Raji (cell line): ENCODE results near the gene PRPS1L1.

Source experiments
- POLR2A ChIP-seq: IDR thresholded peaks from 2 replicates; pipeline ENCODE4 v1.6.1; 2011; ENCODE audit warnings: low read depth, low read length, control low read depth; ENCODE audit not compliant: insufficient read depth

Gene PRPS1L1

DNA sequence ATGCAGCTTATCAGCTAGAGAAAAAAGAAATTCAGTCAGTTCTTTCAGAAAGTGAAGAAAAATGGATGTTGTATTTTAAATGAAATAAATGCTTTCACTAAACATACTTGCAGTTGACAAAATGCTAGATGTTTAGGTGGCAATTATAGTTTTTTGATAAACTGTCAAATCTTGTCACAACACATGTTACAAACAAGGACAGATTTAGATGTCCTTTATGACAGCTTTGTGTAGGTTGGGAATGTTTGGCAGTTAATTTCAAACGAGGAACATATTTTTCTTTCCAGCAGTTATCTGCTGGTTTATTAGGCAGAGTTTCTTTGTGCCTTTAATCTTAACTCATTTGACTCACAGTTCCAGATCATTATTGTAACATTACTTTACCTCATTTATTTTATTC lies 3.1 kb upstream of the PRPS1L1 start:
- no peak for TF ChIP-seq POLR2A

DNA sequence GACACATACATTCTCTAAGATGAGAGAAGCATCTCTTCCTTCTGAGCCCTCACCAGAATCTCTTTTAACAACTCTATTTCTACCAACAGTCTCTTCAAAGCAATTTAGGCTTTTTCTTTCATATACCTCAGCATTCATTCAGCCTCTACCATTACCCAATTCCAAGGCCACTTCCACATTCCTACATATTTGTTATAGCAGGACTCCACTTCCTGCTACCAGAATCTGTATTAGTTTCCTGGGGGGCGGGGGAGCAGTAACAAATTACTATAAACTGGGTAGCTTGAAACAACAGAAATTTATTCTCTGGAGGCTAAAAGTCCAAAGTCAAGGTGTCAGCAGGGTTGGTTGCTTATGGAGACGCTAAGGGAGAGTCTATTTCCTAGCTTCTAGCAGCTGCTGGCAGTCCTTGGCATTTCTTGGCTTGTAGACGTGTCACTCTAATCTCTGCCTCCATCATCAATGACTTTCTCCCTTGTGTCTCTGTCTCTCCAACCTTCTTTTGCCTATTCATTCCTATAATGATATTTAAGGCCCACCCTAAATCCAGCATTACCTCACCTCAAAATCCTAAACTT lies 7.4 kb downstream of the PRPS1L1 start:
- no peak for TF ChIP-seq POLR2A

DNA sequence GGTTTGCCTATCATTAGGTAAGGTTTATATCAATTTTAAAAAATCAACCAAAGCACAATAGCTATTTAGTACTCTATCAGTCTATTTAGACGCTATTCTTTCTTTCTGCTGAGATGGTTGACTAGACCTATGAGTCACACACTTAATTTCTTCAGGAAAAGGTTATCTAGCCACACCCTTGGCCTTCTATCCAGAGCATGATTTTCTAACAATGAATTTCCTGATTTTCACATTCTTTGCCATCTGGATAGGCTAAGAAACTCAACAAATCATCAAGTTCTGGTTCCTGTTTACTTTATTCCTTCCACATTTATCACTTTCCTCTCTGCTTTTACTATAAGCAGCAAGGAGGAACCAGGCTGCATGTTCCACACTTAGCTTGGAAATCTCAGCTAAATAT lies 8.1 kb downstream of the PRPS1L1 start:
- TF ChIP-seq POLR2A: no peak

DNA sequence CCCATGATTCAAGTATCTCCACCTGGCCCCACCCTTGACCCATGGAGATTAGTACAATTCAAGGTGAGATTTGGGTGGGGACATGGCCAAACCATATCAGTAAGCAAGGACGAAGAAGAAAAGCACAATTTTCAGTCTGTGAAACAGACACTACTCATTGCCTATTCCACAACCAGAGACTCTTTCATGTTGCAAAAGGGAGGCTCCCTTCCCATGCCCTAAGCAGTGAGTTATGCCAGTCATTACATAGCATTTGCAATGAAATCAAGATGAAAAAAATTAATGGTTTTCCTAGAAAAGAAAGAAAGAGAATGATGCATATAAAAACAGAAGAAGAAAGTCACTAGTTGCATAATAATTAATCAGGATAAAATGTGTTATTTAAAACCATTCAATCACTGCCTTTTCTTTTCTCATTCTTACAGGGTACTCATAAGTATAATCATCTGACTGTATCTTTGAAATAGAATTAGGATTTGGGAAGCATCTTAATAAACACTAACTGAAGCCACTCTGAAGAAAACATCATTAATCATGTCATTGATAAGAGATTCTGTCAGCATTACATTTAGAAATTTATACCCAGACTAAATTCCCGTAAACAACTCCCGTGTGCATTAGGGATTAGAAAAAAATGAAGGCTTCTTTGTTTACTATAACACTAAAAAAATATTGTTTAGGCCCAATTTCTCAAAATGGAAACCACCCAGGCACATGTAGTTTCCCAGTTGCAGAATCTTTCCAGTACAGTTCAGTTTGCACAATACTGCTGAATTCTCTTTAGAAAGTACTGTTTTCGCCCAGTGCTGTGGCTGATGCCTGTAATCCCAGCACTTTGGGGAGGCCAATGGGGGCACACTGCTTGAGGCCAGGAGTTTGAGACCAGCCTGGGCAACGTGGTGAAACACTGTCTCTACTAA lies 9.1 kb downstream of the PRPS1L1 start:
- no peak for TF ChIP-seq POLR2A

DNA sequence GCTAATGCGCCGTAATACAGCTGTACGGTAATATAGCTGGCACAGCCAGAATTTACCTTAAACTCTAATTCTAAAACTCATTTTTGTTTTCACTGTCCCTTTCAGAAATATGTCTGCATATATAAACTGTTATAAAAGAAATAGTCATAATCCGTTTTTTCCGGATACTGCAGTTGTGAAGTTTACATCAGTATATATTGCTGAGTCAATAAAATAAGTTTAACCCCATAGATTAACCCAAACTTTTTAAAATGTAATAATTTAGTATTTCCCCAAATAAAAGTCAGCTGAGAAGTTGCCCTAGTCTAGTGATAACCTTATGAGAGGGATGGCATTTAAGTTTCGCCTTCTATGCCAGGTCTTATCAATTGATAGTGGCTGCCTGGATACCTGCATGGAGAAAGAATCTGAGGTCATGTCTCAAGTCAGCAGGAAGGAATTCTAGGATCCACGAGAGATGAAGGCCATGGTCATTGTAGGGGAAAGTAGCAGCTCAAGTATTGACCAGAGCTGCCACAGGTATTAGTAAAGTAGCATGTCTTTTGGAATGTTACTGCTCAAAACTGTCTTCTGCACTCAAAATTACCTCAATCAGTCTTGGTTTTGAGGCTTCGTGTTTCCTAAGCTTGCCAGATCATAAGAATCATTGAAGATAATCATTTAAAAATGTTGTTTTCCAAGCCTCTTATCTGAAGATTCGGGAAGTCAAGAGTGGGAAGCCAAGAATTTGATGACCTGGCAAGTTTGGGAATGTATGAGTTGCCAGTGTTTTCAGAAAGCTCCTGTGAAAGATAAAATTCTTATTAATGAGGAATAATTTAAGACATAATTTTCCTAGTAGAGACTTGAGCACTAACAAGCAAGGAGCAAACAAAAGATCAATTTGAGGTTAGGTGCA lies 10.8 kb downstream of the PRPS1L1 start:
- TF ChIP-seq POLR2A: no peak

DNA sequence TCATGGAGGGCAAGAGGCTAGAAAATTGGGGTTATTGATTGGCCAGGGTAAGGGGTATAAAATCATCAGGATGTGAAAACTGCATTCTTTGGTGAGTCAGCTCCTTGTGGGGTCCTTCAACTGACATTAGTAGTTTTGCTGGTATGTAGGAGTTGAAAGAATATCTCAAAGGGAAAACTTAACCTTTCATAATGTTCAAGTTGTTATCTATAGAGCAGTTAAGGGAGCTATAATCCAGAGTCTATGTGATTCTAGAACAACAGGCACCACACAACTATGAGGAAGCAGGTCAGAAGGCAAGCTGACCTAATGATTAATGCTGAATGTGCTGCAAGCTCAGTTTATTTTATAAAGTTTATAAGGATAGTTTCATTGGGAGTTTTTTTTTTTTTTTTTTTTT lies 13.7 kb downstream of the PRPS1L1 start:
- no peak for TF ChIP-seq POLR2A

DNA sequence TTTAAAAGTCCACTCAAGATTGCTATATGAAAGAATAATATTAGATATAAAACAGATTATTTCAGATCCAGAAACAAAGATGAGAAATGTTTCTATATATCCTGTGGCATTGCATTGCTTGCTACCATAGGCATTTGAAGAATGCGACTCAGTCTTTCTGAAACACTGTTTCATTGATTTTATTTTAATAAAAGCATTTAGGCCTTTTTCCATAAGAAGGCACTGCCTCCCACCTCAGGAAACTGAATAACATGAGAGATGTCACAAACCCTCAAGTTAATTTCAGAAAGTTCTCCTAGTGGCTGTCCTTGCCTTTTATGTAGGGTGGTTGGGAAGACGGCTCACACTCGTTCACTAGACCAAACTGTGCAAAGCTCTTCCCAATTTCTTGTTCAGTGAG lies 23.3 kb downstream of the PRPS1L1 start:
- no peak for TF ChIP-seq POLR2A

DNA sequence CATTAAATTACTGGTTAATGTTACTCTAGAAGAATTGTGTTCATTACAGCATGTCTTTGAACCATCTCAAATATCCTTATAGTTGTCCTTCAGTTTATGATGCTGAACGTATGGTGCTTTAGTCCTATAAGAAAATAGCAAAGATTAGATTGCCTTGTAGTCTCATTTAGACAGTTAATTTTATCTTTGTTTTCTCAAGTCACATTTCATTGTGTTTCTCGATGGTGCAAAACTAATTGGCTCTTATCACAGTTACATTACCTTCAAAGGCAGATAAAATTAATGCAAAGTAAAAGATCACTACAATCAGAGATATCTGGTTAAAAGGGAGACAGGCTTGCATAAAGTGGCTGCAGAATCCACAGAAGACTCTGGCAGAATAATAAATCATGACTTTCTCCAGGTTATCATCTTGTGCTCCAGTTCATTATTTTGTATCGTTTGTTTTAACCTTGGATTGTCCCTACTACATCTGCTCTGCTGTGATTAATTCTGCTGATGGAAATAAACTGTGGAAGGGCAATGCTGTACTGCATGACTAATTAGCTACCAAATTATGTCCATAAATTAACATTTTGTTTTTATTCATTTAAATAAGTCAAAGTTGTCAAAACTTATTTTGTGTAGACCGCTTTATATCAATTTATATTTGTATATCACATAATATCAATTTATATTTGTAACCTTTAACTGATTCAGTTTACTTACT lies 24.2 kb downstream of the PRPS1L1 start:
- no peak for TF ChIP-seq POLR2A

DNA sequence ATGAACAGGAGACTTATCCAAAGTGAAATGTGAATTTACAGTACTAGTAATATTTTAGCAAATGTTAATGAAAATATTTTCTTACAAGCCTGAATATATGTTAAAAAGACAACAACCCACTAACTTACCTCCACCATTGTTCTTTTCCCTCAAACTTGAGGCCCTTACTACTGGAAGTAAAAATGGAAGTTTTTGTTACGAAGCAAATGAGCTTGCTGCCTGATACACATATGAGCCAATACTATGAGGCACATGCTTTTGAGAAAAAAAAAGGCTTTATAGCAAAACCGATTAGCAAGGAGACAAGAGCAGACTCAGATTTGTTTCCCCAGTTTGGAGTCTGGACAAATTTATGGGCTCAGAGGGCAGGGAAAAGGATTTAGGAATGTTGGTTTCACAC lies 29.0 kb downstream of the PRPS1L1 start:
- TF ChIP-seq POLR2A: no peak

DNA sequence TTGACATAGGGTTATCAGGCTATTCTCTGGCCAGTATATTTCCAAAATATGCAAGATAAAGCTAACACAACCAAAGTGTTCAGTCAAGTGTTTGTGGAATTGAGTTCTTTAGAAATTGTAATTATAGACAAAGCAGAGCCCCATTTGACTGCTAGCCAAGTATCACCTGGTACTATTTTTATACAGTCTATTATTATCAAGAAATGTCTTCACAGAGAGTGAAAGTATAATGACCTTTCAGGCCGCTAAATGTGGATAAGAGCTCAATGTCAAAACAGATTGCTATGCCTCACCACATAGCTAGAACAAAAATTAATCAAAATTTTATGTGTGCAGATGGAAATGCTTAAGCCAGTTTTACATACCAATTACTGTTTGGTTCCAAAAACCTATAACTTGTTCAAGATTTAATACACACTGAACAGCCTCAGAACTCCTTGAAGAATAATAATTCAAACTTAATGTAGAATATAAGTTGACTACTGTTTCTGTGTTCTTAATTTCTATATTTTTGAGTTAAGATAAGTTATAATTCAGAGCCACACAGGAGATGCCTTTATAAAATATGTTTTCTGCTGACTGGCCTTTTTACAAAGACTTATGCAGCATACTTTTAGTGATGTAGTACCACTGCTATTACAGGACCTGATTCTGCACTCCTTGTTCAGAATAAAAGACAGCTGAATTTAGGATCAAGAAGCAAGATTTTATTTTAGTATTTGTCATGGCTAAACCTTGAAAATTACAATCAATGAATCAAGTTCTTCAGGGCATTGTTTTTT lies 31.0 kb downstream of the PRPS1L1 start:
- TF ChIP-seq POLR2A: no peak

DNA sequence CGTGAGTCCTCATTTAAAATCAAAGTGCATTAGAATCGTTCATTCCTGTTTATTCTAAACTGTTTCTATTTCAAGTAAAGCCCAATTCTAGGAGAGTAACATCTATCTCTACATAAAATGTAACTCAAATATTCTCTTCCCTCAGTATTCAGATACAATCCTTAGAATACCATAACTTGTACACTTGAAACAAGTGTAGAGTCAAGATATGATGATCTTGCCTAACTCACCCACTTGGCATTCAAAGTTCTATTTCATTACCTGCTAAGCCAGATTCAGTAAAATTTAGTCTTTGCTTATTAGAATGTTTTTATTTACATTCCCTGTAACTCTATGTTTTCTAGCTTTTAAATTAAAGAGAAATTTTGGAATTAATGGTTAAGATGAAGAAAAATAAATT lies 31.6 kb downstream of the PRPS1L1 start:
- TF ChIP-seq POLR2A: no peak

DNA sequence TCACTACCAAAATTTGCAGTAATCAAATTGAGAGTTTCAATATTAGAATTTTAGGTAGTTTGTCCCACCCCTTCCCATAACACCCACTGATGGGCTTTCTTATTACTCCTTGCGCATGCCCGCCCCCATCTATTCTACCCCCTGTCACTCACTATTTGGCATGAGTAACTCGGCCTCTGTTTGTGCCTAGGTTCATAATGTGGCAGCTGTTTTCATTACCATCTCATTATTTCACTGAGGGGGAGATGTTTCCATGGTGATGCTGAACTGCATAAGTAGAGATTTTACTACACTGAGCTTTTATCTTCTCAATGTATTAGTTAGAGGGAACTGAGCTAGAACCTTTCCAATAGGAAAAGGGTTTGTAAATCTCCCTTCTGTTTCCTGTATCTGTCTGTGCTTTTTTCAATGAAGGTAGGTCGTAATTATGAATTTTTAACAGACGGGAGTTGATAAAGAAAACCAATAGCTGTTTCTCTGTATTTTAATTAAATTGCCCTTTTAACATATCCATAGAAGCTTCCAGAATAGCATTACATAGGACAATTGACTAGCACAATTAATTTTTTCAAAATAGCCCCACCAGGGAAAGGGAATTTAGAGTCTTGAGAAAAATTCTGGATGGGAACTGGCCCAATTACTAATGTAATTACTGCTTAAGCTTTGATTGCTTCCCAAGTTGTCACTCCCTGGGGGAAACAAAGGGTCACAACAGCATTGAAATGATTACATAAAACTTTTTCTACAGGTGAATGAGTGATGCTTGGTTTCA lies 33.4 kb downstream of the PRPS1L1 start:
- no peak for TF ChIP-seq POLR2A

DNA sequence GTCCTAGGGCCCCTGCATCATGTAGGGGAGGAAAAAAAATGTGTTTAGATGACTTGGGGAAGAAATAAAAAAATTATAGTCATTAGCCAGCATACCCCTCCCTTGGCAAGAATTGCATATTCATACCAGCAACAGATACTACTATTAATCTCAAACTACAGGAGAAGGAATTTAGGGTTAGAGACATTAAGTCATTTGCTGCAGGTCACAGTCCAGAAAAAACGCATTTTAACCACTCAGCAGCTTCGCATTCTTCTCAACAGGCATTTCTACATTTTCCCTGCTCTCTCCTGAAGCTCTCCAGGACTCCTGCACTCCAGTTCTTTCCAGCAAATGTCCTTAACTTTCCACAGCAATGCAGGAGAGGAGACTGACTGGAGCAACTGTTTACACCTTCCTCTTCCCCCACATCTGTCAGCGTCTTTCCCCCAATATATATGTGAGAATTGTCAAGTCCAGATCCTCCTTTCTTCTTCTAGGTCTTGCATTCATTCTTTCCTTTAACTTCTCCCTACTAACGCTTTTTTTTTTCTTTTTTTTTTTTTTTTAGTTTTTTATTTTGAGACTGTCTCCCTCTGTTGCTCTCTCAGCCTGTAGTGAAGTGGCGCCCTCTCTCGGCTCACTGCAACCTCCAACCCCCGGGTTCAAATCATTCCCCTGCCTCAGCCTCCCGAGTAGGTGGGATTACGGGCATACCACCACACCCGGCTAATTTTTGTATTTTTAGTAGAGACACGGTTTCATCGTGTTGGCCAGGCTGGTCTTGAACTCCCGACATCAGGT lies 35.6 kb downstream of the PRPS1L1 start:
- TF ChIP-seq POLR2A: no peak
